Measurements from ENCODE around the gene ZNRF1. TPM values are rescaled to one million over a fixed set of nuclear protein-coding genes. Genes with fewer than 3 reads are reported as not detected.

ZNRF1 gene
- total RNA-seq, 4 donors from 2014 or later = 28.5 to 58.4 (median 40.4) TPM

DNA sequence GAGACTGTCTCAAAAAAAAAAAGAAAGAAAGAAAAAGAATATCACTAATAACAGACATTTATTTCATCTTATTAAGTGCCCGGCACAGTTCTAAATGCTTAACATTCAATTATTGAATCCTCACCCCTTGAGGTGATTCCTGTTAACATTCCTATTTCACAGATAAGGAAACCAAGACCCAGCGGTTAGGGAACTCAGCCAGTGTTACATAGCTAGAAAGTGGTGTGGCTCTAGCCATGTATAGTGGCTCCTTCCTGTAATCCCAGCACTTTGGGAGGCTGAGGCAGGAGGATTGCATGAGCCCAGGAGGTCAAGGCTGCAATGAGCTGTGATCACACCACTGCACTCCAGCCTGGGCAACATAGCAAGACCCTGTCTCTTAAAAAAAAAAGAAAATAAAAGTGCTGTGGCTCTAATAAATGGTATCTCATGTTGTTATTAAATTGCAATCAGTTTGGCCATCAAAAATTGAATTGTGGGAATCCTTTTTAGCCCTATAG lies 28.1 kb downstream of the ZNRF1 start:
- intact Hi-C loops (cut with DNase I; ENCODE audit: low total_unique reads) = no loop called here
- no peaks in the 10 kb centered on the region for H3K27me3 ChIP-seq
- 95 to 100% methylated on average over 2 of the region's 2 CpGs for WGBS, 2 donors (ENCODE audit: low coverage in 1 of 2)
- H3K4me3 ChIP-seq = no peak overlapping the region
- no peak for TF ChIP-seq EP300 (IDR thresholded peaks at IDR 0.05; ENCODE audit: low read depth)
- TF ChIP-seq, protein P1, sequence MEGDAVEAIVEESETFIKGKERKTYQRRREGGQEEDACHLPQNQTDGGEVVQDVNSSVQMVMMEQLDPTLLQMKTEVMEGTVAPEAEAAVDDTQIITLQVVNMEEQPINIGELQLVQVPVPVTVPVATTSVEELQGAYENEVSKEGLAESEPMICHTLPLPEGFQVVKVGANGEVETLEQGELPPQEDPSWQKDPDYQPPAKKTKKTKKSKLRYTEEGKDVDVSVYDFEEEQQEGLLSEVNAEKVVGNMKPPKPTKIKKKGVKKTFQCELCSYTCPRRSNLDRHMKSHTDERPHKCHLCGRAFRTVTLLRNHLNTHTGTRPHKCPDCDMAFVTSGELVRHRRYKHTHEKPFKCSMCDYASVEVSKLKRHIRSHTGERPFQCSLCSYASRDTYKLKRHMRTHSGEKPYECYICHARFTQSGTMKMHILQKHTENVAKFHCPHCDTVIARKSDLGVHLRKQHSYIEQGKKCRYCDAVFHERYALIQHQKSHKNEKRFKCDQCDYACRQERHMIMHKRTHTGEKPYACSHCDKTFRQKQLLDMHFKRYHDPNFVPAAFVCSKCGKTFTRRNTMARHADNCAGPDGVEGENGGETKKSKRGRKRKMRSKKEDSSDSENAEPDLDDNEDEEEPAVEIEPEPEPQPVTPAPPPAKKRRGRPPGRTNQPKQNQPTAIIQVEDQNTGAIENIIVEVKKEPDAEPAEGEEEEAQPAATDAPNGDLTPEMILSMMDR (IDR thresholded peaks at IDR 0.05) = no peak
- TF ChIP-seq POLR2AphosphoS5 (IDR thresholded peaks at IDR 0.05) = no peak
- no peak for TF ChIP-seq POLR2A (IDR thresholded peaks at IDR 0.05)
- H3K36me3 ChIP-seq = no peaks in the 10 kb centered on the region
- no peak for DNase-seq
- H3K9me3 ChIP-seq = no peaks in the 10 kb centered on the region
- H3K27ac ChIP-seq = peak overlapping the region; percentile 62 to 76 (median 70)
- peaks cover 4 to 31% (median 8%) of the 10 kb centered on the region in 4 donors for H3K4me1 ChIP-seq
- in situ Hi-C loops (cut with MboI; ENCODE audit: low pct_ligation_motif_present in 1 of 4, low pct_unique_long_range_greater_than_20kb in 1 of 4, low sequenced_read_pairs in 3 of 4) = no loop called here

DNA sequence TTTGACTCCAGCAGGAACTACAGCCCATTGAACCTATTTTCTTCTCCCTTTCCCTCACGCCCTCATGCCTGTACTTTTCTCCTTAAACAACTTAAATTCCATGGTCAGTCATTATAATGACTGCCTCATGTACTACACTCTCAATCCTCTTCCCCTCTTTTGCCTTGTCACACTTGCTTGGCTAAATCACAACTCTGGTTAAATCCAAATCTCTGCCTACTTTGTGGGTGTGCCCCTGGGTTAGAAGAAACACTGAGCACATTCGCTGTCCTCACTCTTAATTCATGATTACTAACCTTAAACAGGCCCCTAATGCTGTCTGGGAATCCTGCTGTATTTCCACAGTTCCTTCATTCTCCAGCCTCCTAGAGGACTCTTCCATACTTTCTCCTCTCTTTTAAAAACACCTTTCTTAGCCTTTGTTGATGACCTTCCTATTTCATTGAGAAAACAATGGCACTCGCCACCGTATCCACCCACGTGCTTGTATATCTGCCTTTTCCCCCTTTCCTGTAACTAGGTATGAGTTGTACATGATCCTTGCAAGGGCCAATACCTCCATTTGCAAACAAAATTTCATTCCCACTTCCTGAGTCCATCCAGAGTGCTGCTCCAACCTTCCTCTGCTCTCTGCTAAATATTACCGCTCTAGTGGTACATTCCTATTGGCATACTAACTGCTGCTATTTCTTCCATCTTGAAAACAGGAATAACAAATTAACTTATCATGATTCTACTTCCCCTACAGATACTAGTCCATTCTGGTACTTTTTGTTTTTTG lies 28.9 kb downstream of the ZNRF1 start:
- Histone ChIP-seq H3K27ac (peak overlapping the region in 1 of 4 donors; percentile 68), H3K9me3 (no peaks in the 10 kb centered on the region), H3K27me3 (no peaks in the 10 kb centered on the region), H3K36me3 (no peaks in the 10 kb centered on the region), H3K4me1 (peaks cover 4 to 31% (median 8%) of the 10 kb centered on the region in 4 donors), H3K4me3 (no peak overlapping the region)
- in situ Hi-C loops (cut with MboI; ENCODE audit: low pct_ligation_motif_present in 1 of 4, low pct_unique_long_range_greater_than_20kb in 1 of 4, low sequenced_read_pairs in 3 of 4) (no loop called here), intact Hi-C loops (cut with DNase I; ENCODE audit: low total_unique reads) (no loop called here)
- no peak for DNase-seq
- 88 to 100% methylated on average over 5 to 6 of the region's 6 CpGs for WGBS, 2 donors (ENCODE audit: low coverage in 1 of 2)
- TF ChIP-seq, protein P1 (IDR thresholded peaks at IDR 0.05) = no peak
- TF ChIP-seq POLR2A (IDR thresholded peaks at IDR 0.05) (no peak), POLR2AphosphoS5 (IDR thresholded peaks at IDR 0.05) (no peak), EP300 (IDR thresholded peaks at IDR 0.05; ENCODE audit: low read depth) (no peak)

DNA sequence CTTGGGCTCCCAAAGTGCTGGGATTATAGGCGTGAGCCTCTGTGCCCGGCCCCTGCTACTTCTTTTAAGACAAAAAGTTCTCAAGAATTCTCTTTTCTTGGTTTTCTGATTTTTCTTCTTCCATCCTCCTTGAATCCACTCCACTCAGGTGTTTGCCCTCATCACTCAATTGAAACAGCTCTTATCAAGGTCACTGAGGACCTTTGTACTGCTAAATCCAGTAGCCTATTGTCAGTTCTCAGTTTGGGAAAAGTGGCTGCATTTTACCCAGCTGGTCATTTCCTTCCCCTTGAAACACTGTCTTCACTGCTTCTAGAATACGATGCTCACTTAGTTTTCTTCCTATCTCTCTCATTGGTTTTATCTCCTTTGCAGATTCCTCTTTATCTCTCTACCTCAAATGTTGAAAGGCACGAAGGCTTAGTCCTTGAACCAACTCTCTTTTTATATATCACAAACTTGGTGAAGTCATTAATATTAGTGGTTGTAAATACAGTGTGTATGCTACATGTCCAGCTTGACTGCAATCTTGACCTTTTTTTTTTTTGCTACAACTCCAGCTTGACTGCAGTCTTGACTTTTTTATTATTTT lies 29.8 kb downstream of the ZNRF1 start:
- TF ChIP-seq POLR2AphosphoS5 (IDR thresholded peaks at IDR 0.05) (no peak), POLR2A (IDR thresholded peaks at IDR 0.05) (no peak), EP300 (IDR thresholded peaks at IDR 0.05; ENCODE audit: low read depth) (no peak)
- TF ChIP-seq, protein P1 (IDR thresholded peaks at IDR 0.05) = no peak
- in situ Hi-C loops (cut with MboI; ENCODE audit: low pct_ligation_motif_present in 1 of 4, low pct_unique_long_range_greater_than_20kb in 1 of 4, low sequenced_read_pairs in 3 of 4) = no loop called here
- WGBS, 2 donors (ENCODE audit: low coverage in 1 of 2) = 81 to 95% methylated on average over 3 to 4 of the region's 4 CpGs
- intact Hi-C loops (cut with DNase I; ENCODE audit: low total_unique reads) = no loop called here
- H3K4me1 ChIP-seq = peaks cover 4 to 30% (median 8%) of the 10 kb centered on the region in 4 donors
- no peaks in the 10 kb centered on the region for H3K36me3 ChIP-seq
- H3K9me3 ChIP-seq = no peaks in the 10 kb centered on the region
- DNase-seq = no peak
- H3K27me3 ChIP-seq = no peaks in the 10 kb centered on the region
- no peak overlapping the region for H3K4me3 ChIP-seq
- H3K27ac ChIP-seq = peak overlapping the region in 1 of 4 donors; percentile 23

DNA sequence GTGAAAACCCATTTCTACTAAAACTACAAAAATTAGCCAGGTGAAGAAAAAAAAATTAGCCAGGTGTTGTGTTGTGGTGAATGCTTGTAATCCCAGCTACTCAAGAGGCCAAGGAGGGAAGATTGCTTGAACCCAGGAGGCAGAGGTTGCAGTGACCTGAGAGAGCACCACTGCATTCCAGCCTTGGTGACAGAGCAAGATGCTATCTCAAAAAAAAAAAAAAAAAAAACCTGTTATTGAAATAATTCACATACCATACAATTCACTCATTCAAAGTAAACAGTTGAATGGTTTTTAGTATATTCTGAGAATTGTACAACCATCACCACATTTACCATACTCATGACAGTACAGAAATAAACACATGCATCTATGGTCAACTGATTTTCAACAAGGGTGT lies 31.0 kb downstream of the ZNRF1 start:
- intact Hi-C loops (cut with DNase I; ENCODE audit: low total_unique reads) = no loop called here
- no peaks in the 10 kb centered on the region for H3K9me3 ChIP-seq
- in situ Hi-C loops (cut with MboI; ENCODE audit: low pct_ligation_motif_present in 1 of 4, low pct_unique_long_range_greater_than_20kb in 1 of 4, low sequenced_read_pairs in 3 of 4) = no loop called here
- no peak for DNase-seq
- no peaks in the 10 kb centered on the region for H3K36me3 ChIP-seq
- no peaks in the 10 kb centered on the region for H3K27me3 ChIP-seq
- TF ChIP-seq POLR2AphosphoS5 (IDR thresholded peaks at IDR 0.05) = no peak
- TF ChIP-seq, protein P1 (IDR thresholded peaks at IDR 0.05) = no peak
- H3K27ac ChIP-seq = no peak overlapping the region
- peaks cover 0 to 18% (median 5%) of the 10 kb centered on the region in 4 donors for H3K4me1 ChIP-seq
- no peak overlapping the region for H3K4me3 ChIP-seq
